RWPE2 (cell line): ENCODE measurements around the gene THSD4.

Experiments
- ATAC-seq: fragments of 200-7000 bp; cut with Tn5 transposase; 3 replicates; pipeline ENCODE4 v1.9.1; 2021; ENCODE audit warnings: low read depth
- DNase-seq: peaks from one replicate; pipeline ENCODE4 v3.0.0-alpha.2; 2020; ENCODE audit warnings: low spot score
- H3K27ac ChIP-seq: fragments of 450-650 bp; 2 replicates; pipeline ENCODE4 v1.5.1; 2017; ENCODE audit warnings: mild to moderate bottlenecking; ENCODE audit not compliant: poor library complexity, severe bottlenecking
- H3K27me3 ChIP-seq: fragments of 250-450 bp; sonication (Bioruptor Pico); 2 replicates; pipeline ENCODE4 v1.5.1; 2021; ENCODE audit warnings: mild to moderate bottlenecking, moderate library complexity; ENCODE audit not compliant: insufficient read depth, poor library complexity, severe bottlenecking
- H3K36me3 ChIP-seq: fragments of 250-450 bp; sonication (Bioruptor Pico); 2 replicates; pipeline ENCODE4 v1.5.1; 2020; ENCODE audit warnings: low read depth, mild to moderate bottlenecking, moderate library complexity
- H3K4me1 ChIP-seq: fragments of 250-450 bp; sonication (Bioruptor Pico); 2 replicates; pipeline ENCODE4 v1.5.1; 2021; ENCODE audit warnings: mild to moderate bottlenecking, moderate library complexity; ENCODE audit not compliant: insufficient read depth, poor library complexity, severe bottlenecking
- H3K4me3 ChIP-seq: fragments of 250-450 bp; sonication (Bioruptor Pico); 2 replicates; pipeline ENCODE4 v1.5.1; 2021; ENCODE audit warnings: mild to moderate bottlenecking, moderate library complexity; ENCODE audit not compliant: severe bottlenecking
- H3K9me3 ChIP-seq: fragments of 250-450 bp; sonication (Bioruptor Pico); 2 replicates; pipeline ENCODE4 v1.5.1; 2021; ENCODE audit warnings: mild to moderate bottlenecking, moderate library complexity; ENCODE audit not compliant: severe bottlenecking
- CTCF ChIP-seq: fragments of 450-650 bp; IDR thresholded peaks from one replicate; pipeline ENCODE4 v1.5.1; 2017; ENCODE audit warnings: mild to moderate bottlenecking, moderate library complexity; ENCODE audit not compliant: poor library complexity, severe bottlenecking

THSD4 gene

GRCh38 chr15:71329041-71329440, 213.8 kb downstream of the THSD4 start:
- DNase-seq (no peak), ATAC-seq (no peak)
- H3K4me3 ChIP-seq, result no peak overlapping the region
- TF ChIP-seq CTCF, result no peak
- no peaks in the 10 kb centered on the region for H3K27me3 ChIP-seq
- peaks cover 23% of the 10 kb centered on the region for H3K36me3 ChIP-seq
- peak overlapping the region; percentile 45 for H3K27ac ChIP-seq
- H3K4me1 ChIP-seq, result peaks cover 41% of the 10 kb centered on the region
- no peaks in the 10 kb centered on the region for H3K9me3 ChIP-seq

- no peaks in the 10 kb centered on the region for H3K9me3 ChIP-seq
- peaks cover 36% of the 10 kb centered on the region for H3K4me1 ChIP-seq
- peak; percentile 87 for ATAC-seq
- no peak for TF ChIP-seq CTCF
- H3K27ac ChIP-seq, result peak overlapping the region; percentile 45
- DNase-seq, result no peak
- H3K36me3 ChIP-seq, result peaks cover 30% of the 10 kb centered on the region
- H3K4me3 ChIP-seq, result no peak overlapping the region
- H3K27me3 ChIP-seq, result no peaks in the 10 kb centered on the region
Observed at GRCh38 chr15:71329497-71330260, 214.4 kb downstream of the THSD4 start.

GRCh38 chr15:71330638-71331162, 215.4 kb downstream of the THSD4 start:
- DNase-seq, result no peak
- H3K27ac ChIP-seq, result peak overlapping the region; percentile 45
- no peak for ATAC-seq
- H3K9me3 ChIP-seq, result no peaks in the 10 kb centered on the region
- H3K27me3 ChIP-seq, result no peaks in the 10 kb centered on the region
- TF ChIP-seq CTCF, result no peak
- peaks cover 36% of the 10 kb centered on the region for H3K36me3 ChIP-seq
- H3K4me1 ChIP-seq, result peaks cover 26% of the 10 kb centered on the region
- H3K4me3 ChIP-seq, result no peak overlapping the region

- Histone ChIP-seq H3K4me1 (peaks cover 27% of the 10 kb centered on the region), H3K27me3 (no peaks in the 10 kb centered on the region), H3K4me3 (no peak overlapping the region), H3K36me3 (peaks cover 41% of the 10 kb centered on the region), H3K27ac (no peak overlapping the region), H3K9me3 (no peaks in the 10 kb centered on the region)
- DNase-seq, result no peak
- TF ChIP-seq CTCF, result no peak
- no peak for ATAC-seq
Observed at GRCh38 chr15:71331173-71331572, 215.9 kb downstream of the THSD4 start.

- peaks cover 44% of the 10 kb centered on the region for H3K36me3 ChIP-seq
- H3K27me3 ChIP-seq, result no peaks in the 10 kb centered on the region
- no peak overlapping the region for H3K4me3 ChIP-seq
- H3K9me3 ChIP-seq, result no peaks in the 10 kb centered on the region
- H3K4me1 ChIP-seq, result peaks cover 39% of the 10 kb centered on the region
- ATAC-seq (no peak), DNase-seq (no peak)
- no peak overlapping the region for H3K27ac ChIP-seq
- TF ChIP-seq CTCF, result no peak
Observed at GRCh38 chr15:71332431-71333004, 217.2 kb downstream of the THSD4 start.
